ENCODE results near the gene TOM1L2.
"Not testable (repeated sequence)": the region's sequence is repeated elsewhere in the genome, so short reads cannot be mapped to it uniquely, and the experiment has no call there.

Gene TOM1L2

GRCh38 chr17:17966399-17966798 lies 5.8 kb downstream of the TOM1L2 start:
- DNase-seq: no peak

- DNase-seq: no peak
Observed at GRCh38 chr17:17965152-17965721, 7.0 kb downstream of the TOM1L2 start.

DNA sequence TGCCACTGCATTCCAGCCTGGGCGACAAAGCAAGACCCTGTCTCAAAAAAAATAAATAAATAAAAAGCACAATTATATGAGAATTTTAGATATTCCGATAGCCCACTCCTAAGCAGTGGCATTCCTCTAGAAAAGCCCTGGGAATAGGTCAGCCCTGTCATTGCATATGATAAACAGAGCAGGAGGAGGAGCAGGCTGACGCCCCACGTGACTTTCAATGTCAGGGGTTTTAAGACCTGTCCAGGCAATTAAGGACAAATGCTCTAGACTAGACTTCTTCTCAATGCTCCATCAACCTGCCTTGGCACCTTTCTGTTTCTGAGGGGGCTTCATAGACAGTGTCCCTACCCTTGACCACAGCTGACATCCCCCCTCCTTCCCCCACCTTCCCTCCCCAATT lies 7.5 kb downstream of the TOM1L2 start:
- DNase-seq: no peak

DNA sequence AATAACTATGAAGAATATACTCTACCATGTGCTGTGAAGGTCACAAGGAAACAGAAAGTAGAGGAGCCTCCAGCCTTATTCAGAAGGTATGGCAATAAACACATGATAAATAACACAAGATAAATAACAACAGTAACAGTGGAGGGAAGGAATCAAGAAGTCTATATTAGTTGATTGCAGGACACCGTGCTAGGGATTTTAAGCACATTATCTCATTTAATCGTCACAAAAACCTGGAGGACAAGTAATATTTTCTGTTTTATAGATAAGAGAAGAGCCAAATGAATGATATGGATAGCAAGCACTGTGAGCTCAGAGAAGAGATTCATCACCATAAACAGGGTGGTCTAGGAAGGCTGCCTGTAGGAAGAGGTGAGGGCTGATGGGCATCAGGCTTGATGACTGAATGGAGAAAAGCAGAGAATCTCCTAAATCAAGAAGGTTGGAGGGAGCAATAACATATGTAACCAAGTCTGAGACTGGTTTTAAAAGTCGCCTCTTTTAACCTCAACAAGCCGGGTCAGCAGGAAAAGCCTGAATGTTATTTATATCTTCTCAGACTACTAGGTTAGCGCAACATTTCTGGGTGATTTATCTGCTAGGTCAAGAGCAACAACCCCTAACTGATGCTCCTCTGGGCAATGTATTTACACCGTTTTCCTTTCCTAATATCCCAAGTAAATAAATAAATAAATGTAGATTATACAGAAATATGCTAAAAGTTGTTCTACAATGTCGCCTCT lies 8.3 kb downstream of the TOM1L2 start:
- DNase-seq: no peak

- DNase-seq: no peak
Observed at GRCh38 chr17:17963066-17963465, 9.1 kb downstream of the TOM1L2 start.

DNA sequence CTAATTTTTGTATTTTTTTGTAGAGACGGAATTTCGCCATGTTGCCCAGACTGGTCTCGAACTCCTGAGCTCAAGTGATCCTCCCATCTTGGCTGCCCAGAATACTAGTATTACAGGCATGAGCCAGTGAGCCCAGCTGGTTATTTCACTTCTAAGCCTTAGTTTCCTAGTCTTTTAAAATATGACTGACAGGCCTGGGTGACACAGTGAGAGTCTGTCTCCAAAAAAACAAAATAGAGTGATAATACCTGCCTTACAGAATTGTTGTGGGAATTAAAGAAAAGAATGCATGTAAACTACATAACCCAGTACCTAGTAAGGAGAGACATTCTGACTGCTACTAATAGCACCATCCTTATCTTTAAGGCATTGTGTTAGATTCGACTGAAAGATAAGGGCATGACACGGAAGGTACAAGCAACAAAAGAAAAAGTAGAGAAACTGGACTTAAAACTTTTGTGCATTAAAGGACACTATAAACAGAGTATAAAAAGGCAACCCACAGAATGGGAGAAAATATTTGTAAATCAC lies 11.6 kb downstream of the TOM1L2 start:
- DNase-seq: no peak

DNA sequence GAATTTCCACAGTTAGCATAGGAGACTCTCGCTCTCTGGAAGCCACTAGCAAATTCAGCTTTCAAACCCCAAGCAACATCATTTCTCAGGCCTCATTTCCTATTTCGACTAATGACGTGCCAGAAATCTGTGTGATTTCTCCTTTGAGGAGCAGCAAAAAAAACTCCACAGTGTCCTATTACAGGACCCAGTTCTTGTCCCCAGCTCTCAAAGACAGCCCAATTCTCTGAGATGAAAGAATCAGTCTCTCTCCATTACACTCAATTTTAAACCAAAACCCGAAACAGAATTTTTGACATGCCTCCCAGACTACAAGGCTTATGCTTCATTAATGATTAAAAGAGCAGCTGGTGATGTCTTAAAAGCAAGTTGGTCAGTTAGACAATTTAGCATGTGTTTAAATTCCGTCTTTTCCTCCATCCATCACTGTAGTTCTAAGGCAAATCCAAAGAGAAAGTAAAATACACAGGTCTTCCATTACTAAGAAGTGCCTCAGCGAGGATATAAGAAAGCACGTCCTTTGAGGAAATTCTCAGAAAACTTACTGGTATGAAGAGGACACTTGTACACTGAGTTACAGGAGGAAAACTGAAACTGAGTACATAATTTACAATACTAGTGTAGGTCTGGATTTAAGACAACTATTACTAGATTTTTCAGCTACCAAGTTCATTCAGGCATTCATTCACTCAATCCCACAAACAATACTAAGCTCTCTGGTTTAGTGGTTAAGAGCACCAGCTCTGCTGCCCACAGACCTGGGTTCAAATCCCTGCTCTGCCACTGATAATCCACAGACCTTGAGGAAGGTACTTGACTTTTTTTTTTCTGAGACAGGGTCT lies 12.5 kb downstream of the TOM1L2 start:
- DNase-seq: no peak

- no peak for DNase-seq
Observed at GRCh38 chr17:17958982-17959381, 13.2 kb downstream of the TOM1L2 start.

- DNase-seq: no peak
Observed at GRCh38 chr17:17957584-17957916, 14.7 kb downstream of the TOM1L2 start.

DNA sequence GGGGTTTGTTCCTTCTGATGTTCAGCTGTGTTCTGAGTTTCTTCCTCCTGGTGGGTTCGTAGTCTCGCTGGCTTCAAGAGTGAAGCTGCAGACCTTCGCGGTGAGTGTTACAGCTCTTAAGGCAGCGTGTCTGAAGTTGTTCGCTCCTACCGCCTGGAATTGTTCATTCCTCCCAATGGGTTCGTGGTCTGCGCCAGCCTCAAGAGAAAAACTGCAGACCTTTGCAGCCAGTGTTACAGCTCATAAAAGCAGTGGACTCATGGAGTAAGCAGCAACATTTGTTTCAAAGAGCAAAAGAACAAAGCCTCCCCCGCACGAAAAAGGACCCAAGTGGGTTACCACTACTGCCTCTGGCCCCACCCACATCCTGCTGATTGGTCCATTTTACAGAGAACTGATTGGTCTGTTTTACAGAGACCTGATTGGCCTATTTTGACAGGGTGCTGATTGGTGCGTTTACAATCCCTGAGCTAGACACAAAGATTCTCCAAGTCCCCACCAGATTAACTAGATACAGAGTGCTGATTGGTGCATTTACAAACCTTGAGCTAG lies 16.3 kb downstream of the TOM1L2 start:
- DNase-seq: not testable (repeated sequence)

DNA sequence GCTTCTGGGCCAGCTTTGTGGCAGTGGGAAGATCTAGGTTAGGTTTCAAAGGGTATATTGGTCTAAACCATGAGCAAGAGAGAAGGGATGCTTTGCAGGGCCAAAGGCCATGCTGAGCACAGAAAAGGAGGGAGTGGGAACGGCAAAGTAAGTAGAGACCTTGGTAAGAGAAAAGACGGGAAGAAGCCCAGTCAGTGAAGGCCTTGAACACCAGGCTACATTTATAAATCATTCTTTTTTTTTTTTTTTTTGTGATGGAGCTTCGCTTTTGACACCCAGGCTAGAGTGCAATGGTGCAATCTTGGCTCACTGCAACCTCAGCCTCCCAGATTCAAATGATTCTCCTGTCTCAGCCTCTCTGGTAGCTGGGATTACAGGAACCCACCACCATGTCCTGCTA lies 18.1 kb downstream of the TOM1L2 start:
- no peak for DNase-seq

- DNase-seq: no peak
Observed at GRCh38 chr17:17952691-17953090, 19.5 kb downstream of the TOM1L2 start.

GRCh38 chr17:17951524-17951923 lies 20.7 kb downstream of the TOM1L2 start:
- no peak for DNase-seq

DNA sequence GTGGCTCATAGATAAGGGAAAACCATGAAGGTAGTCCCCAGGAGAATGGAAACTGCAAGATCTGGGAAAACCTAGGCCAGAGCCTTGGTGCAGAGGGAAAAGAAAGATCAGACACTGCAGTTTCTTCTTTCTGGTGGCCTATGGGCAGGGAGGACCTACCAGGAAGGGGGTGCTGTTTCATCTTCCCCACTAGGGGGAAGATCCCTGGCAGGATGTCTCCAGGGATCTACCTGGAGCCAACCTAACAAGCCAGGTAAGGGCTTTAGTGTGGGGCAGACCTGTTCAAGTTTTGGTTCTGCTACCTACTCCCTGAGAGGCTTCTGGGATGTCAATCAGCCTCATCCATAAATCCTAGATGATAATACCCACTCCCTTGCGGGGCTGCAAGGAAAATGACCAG lies 21.4 kb downstream of the TOM1L2 start:
- no peak for DNase-seq

- no peak for DNase-seq
Observed at GRCh38 chr17:17950347-17950746, 21.9 kb downstream of the TOM1L2 start.

GRCh38 chr17:17947966-17948365 lies 24.2 kb downstream of the TOM1L2 start:
- no peak for DNase-seq

- no peak for DNase-seq
Observed at GRCh38 chr17:17947309-17947708, 24.9 kb downstream of the TOM1L2 start.

- DNase-seq: no peak
Observed at GRCh38 chr17:17946093-17946492, 26.1 kb downstream of the TOM1L2 start.

GRCh38 chr17:17944743-17945142 lies 27.5 kb downstream of the TOM1L2 start:
- no peak for DNase-seq

GRCh38 chr17:17944242-17944641 lies 28.0 kb downstream of the TOM1L2 start:
- no peak for DNase-seq

DNA sequence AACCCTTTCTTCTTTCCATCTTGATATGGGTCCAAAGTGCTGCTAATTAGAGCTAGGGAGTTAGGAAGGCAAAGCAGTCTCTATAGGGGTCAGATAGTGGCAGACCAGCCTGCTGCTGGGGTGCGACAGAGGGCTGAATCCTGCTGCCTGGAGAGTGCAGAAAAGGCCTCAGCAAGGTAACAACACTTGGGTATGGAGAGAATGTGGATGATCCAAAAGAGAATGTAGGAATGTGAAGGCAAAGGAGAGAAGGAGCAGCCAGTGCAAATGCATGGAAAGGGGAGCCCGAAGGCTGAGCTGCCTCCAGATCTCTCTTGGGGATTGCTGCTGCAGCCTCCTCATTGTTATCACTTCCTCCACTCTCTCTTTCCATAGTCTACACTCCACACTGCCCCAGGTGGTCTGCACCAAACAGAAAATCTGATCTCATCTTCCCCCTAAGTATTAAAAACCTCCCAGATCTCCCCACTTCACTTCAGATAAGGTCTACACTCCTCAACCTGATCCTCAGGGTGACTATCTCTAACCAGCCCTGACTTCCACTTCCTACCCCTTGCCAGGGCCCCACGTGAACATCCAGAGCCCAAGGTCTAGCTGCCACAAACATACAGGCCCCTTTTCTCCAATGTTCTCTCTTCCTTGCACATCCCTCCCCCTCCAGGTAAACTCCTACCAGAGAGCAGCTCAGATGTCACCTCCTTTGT lies 28.8 kb downstream of the TOM1L2 start:
- DNase-seq: no peak

GRCh38 chr17:17942846-17943245 lies 29.4 kb downstream of the TOM1L2 start:
- DNase-seq: no peak

GRCh38 chr17:17941015-17941414 lies 31.2 kb downstream of the TOM1L2 start:
- DNase-seq: no peak

Data from NCI-H510A (cell line).